ENCODE results near the gene IRF8. TPM values are rescaled to one million over a fixed set of nuclear protein-coding genes. Genes with fewer than 3 reads are reported as not detected.

The IRF8 gene
- total RNA-seq, 1 donor from 2014 or later: 37.8 TPM

- Mint-ChIP-seq H3K27me3 (ENCODE audit: low read depth) (peaks cover 3% of the 10 kb centered on the region), H3K9me3 (no peaks in the 10 kb centered on the region), H3K4me3 (ENCODE audit: low read depth) (no peak overlapping the region), H3K36me3 (ENCODE audit: low read depth) (peaks cover 12% of the 10 kb centered on the region), H3K4me1 (ENCODE audit: low read depth) (peaks cover 17% of the 10 kb centered on the region), H3K27ac (no peak overlapping the region)
- intact Hi-C loops (cut with micrococcal nuclease): no loop called here
- DNase-seq (ENCODE audit: low spot score): no peak
Measured at GRCh38 chr16:85926370-85926769, 27.4 kb downstream of the IRF8 start.

GRCh38 chr16:85927371-85927770 lies 28.4 kb downstream of the IRF8 start:
- Mint-ChIP-seq H3K27ac (no peak overlapping the region), H3K4me3 (ENCODE audit: low read depth) (no peak overlapping the region), H3K9me3 (no peaks in the 10 kb centered on the region), H3K36me3 (ENCODE audit: low read depth) (peaks cover 5% of the 10 kb centered on the region), H3K4me1 (ENCODE audit: low read depth) (peaks cover 17% of the 10 kb centered on the region), H3K27me3 (ENCODE audit: low read depth) (peaks cover 3% of the 10 kb centered on the region)
- DNase-seq (ENCODE audit: low spot score): no peak
- intact Hi-C loops (cut with micrococcal nuclease): no loop called here

- Mint-ChIP-seq H3K4me3 (ENCODE audit: low read depth) (no peak overlapping the region), H3K4me1 (ENCODE audit: low read depth) (peaks cover 17% of the 10 kb centered on the region), H3K27me3 (ENCODE audit: low read depth) (peaks cover 3% of the 10 kb centered on the region), H3K9me3 (no peaks in the 10 kb centered on the region), H3K27ac (no peak overlapping the region), H3K36me3 (ENCODE audit: low read depth) (peaks cover 5% of the 10 kb centered on the region)
- intact Hi-C loops (cut with micrococcal nuclease): loop anchor here (2.0 kb wide), 1 partner anchor 17 kb away; no protein-coding TSS in a partner anchor
- no peak for DNase-seq (ENCODE audit: low spot score)
Measured at GRCh38 chr16:85927959-85928358, 29.0 kb downstream of the IRF8 start.

GRCh38 chr16:85928401-85928820 lies 29.4 kb downstream of the IRF8 start:
- H3K27me3 Mint-ChIP-seq (ENCODE audit: low read depth): peaks cover 3% of the 10 kb centered on the region
- H3K4me1 Mint-ChIP-seq (ENCODE audit: low read depth): peaks cover 22% of the 10 kb centered on the region

GRCh38 chr16:85929259-85929721 lies 30.3 kb downstream of the IRF8 start:
- Mint-ChIP-seq H3K4me3 (ENCODE audit: low read depth) (no peak overlapping the region), H3K4me1 (ENCODE audit: low read depth) (peaks cover 27% of the 10 kb centered on the region), H3K27ac (no peak overlapping the region), H3K27me3 (ENCODE audit: low read depth) (peaks cover 3% of the 10 kb centered on the region), H3K9me3 (no peaks in the 10 kb centered on the region), H3K36me3 (ENCODE audit: low read depth) (peaks cover 2% of the 10 kb centered on the region)
- DNase-seq (ENCODE audit: low spot score): no peak
- intact Hi-C loops (cut with micrococcal nuclease): loop anchor here (2.0 kb wide), 1 partner anchor 16 kb away; no protein-coding TSS in a partner anchor

More at GRCh38 chr16:85928401-85928820, 29.4 kb downstream of the IRF8 start:
- no peak for DNase-seq (ENCODE audit: low spot score)
- intact Hi-C loops (cut with micrococcal nuclease): loop anchor here (2.0 kb wide), 1 partner anchor 16 kb away; no protein-coding TSS in a partner anchor
- H3K36me3 Mint-ChIP-seq (ENCODE audit: low read depth): peaks cover 5% of the 10 kb centered on the region
- H3K9me3 Mint-ChIP-seq: no peaks in the 10 kb centered on the region
- no peak overlapping the region for H3K27ac Mint-ChIP-seq
- H3K4me3 Mint-ChIP-seq (ENCODE audit: low read depth): no peak overlapping the region

GRCh38 chr16:85930301-85930700 lies 31.3 kb downstream of the IRF8 start:
- peaks cover 28% of the 10 kb centered on the region for H3K4me1 Mint-ChIP-seq (ENCODE audit: low read depth)
- no peak overlapping the region for H3K4me3 Mint-ChIP-seq (ENCODE audit: low read depth)
- H3K9me3 Mint-ChIP-seq: no peaks in the 10 kb centered on the region
- peaks cover 3% of the 10 kb centered on the region for H3K27me3 Mint-ChIP-seq (ENCODE audit: low read depth)
- DNase-seq (ENCODE audit: low spot score): no peak
- H3K36me3 Mint-ChIP-seq (ENCODE audit: low read depth): no peaks in the 10 kb centered on the region
- H3K27ac Mint-ChIP-seq: no peak overlapping the region
- intact Hi-C loops (cut with micrococcal nuclease): no loop called here

- intact Hi-C loops (cut with micrococcal nuclease): no loop called here
- no peak for DNase-seq (ENCODE audit: low spot score)
- Mint-ChIP-seq H3K36me3 (ENCODE audit: low read depth) (peaks cover 2% of the 10 kb centered on the region), H3K4me1 (ENCODE audit: low read depth) (peaks cover 41% of the 10 kb centered on the region), H3K4me3 (ENCODE audit: low read depth) (no peak overlapping the region), H3K9me3 (no peaks in the 10 kb centered on the region), H3K27me3 (ENCODE audit: low read depth) (peaks cover 3% of the 10 kb centered on the region), H3K27ac (no peak overlapping the region)
Measured at GRCh38 chr16:85931596-85932402, 32.8 kb downstream of the IRF8 start.

- Mint-ChIP-seq H3K9me3 (peaks cover 6% of the 10 kb centered on the region), H3K36me3 (ENCODE audit: low read depth) (peaks cover 8% of the 10 kb centered on the region), H3K27ac (peak overlapping the region; percentile 30), H3K27me3 (ENCODE audit: low read depth) (no peaks in the 10 kb centered on the region), H3K4me1 (ENCODE audit: low read depth) (peaks cover 51% of the 10 kb centered on the region), H3K4me3 (ENCODE audit: low read depth) (no peak overlapping the region)
- intact Hi-C loops (cut with micrococcal nuclease): no loop called here
- no peak for DNase-seq (ENCODE audit: low spot score)
Measured at GRCh38 chr16:85934210-85934609, 35.2 kb downstream of the IRF8 start.

- Mint-ChIP-seq H3K4me1 (ENCODE audit: low read depth) (peaks cover 55% of the 10 kb centered on the region), H3K4me3 (ENCODE audit: low read depth) (peak overlapping the region; percentile 32), H3K36me3 (ENCODE audit: low read depth) (peaks cover 8% of the 10 kb centered on the region), H3K27me3 (ENCODE audit: low read depth) (no peaks in the 10 kb centered on the region), H3K9me3 (peaks cover 6% of the 10 kb centered on the region), H3K27ac (peak overlapping the region; percentile 92)
- intact Hi-C loops (cut with micrococcal nuclease): no loop called here
- no peak for DNase-seq (ENCODE audit: low spot score)
Measured at GRCh38 chr16:85935391-85935973, 36.5 kb downstream of the IRF8 start.

- no peaks in the 10 kb centered on the region for H3K27me3 Mint-ChIP-seq (ENCODE audit: low read depth)
- H3K9me3 Mint-ChIP-seq: peaks cover 6% of the 10 kb centered on the region
- H3K4me3 Mint-ChIP-seq (ENCODE audit: low read depth): peak overlapping the region; percentile 32
- DNase-seq (ENCODE audit: low spot score): peak; percentile 63
- H3K4me1 Mint-ChIP-seq (ENCODE audit: low read depth): peaks cover 55% of the 10 kb centered on the region
- intact Hi-C loops (cut with micrococcal nuclease): loop anchor here (1.0 kb wide), 5 partner anchors 9 to 56 kb away; no protein-coding TSS in a partner anchor
- H3K27ac Mint-ChIP-seq: peak overlapping the region; percentile 92
- H3K36me3 Mint-ChIP-seq (ENCODE audit: low read depth): peaks cover 8% of the 10 kb centered on the region
Measured at GRCh38 chr16:85935974-85936760, 37.2 kb downstream of the IRF8 start.

GRCh38 chr16:85936816-85937215 lies 37.9 kb downstream of the IRF8 start:
- Mint-ChIP-seq H3K9me3 (peaks cover 6% of the 10 kb centered on the region), H3K27ac (peak overlapping the region; percentile 92), H3K4me1 (ENCODE audit: low read depth) (peaks cover 55% of the 10 kb centered on the region), H3K27me3 (ENCODE audit: low read depth) (no peaks in the 10 kb centered on the region), H3K4me3 (ENCODE audit: low read depth) (peak overlapping the region; percentile 37), H3K36me3 (ENCODE audit: low read depth) (peaks cover 8% of the 10 kb centered on the region)
- no peak for DNase-seq (ENCODE audit: low spot score)
- intact Hi-C loops (cut with micrococcal nuclease): loop anchor here (1.0 kb wide), 5 partner anchors 8 to 57 kb away; no protein-coding TSS in a partner anchor

GRCh38 chr16:85940214-85940613 lies 41.3 kb downstream of the IRF8 start:
- DNase-seq (ENCODE audit: low spot score): no peak
- Mint-ChIP-seq H3K9me3 (peaks cover 6% of the 10 kb centered on the region), H3K27ac (no peak overlapping the region), H3K4me1 (ENCODE audit: low read depth) (peaks cover 60% of the 10 kb centered on the region), H3K36me3 (ENCODE audit: low read depth) (peaks cover 8% of the 10 kb centered on the region), H3K27me3 (ENCODE audit: low read depth) (peaks cover 2% of the 10 kb centered on the region), H3K4me3 (ENCODE audit: low read depth) (no peak overlapping the region)
- intact Hi-C loops (cut with micrococcal nuclease): no loop called here

All from activated T-helper 2 cell treated with anti-CD3 and anti-CD28 coated beads, Interferon-gamma antibody, Interleukin-2, Interleukin-4, amounts not matched to agents 10 μg/mL and 5 μg/mL and 100 μg/mL, durations not matched to agents 14 hours and 24 hours and 36 hours (primary cell).